Endothelial cell of umbilical vein (primary cell): ENCODE data around the gene CCDC136. TPM values are rescaled to one million over a fixed set of nuclear protein-coding genes. Genes with fewer than 3 reads are reported as not detected.

Experiments used
- BruUV-seq: library from RNA; stranded (reverse); fragments of 400-500 nt; replicated peaks from 2 replicates; lab custom pipeline; 2021; lab: Mats Ljungman, UMichigan
- CTCF ChIA-PET: fragments of 300-600, 350-600 bp; sonication (Branson Sonifier 250); formaldehyde crosslinking; loops from one replicate; lab custom pipeline; 2021; ENCODE audit warnings: antibody characterized with exemption, inconsistent platforms; lab: Charles Lee
- POLR2A ChIA-PET: fragments of 300-600, 350-600 bp; sonication (Branson Sonifier 250); formaldehyde crosslinking; loops from one replicate; lab custom pipeline; 2021; ENCODE audit warnings: antibody characterized with exemption, inconsistent platforms; lab: Charles Lee
- DNase-seq: peaks from one replicate; pipeline ENCODE4 v3.0.0-alpha.2; 2011; ENCODE audit warnings: low read depth, low spot score
- FAIRE-seq: peaks from 2 replicates; lab custom pipeline; 2011; peaks lifted over from hg19 to GRCh38; lab: Jason Lieb, UNC
- H2AFZ ChIP-seq: 2 replicates; pipeline ENCODE4 v1.6.0; 2012; ENCODE audit warnings: low read depth, low read length, control low read depth, inconsistent platforms
- H3K27ac ChIP-seq: 2 replicates; pipeline ENCODE4 v1.5.1; 2011; ENCODE audit warnings: low read depth, mild to moderate bottlenecking, control low read depth, low read length, moderate library complexity; ENCODE audit not compliant: insufficient read depth
- H3K27me3 ChIP-seq, 2 experiments: 2 replicates each; pipeline versions ENCODE4 v1.6.0 to v1.6.1; 2011; ENCODE audit warnings: low read length in 2 of 2, mixed read lengths in 1 of 2; ENCODE audit not compliant: control insufficient read depth in 2 of 2, insufficient read depth in 2 of 2
- H3K36me3 ChIP-seq, 2 experiments: 2 replicates in 1 of 2; 3 replicates in 1 of 2; pipeline ENCODE4 v1.5.1; 2011; ENCODE audit warnings: low read length in 2 of 2, mild to moderate bottlenecking in 1 of 2, moderate library complexity in 1 of 2; ENCODE audit not compliant: control insufficient read depth in 2 of 2, insufficient read depth in 2 of 2; ENCODE audit errors: extremely low read depth in 1 of 2
- H3K4me1 ChIP-seq: 3 replicates; pipeline ENCODE4 v1.5.1; 2011; ENCODE audit warnings: mild to moderate bottlenecking, low read length; ENCODE audit not compliant: control insufficient read depth, insufficient read depth; ENCODE audit errors: extremely low read depth
- H3K4me2 ChIP-seq: 2 replicates; pipeline ENCODE4 v1.6.1; 2011; ENCODE audit warnings: low read length, control low read depth, mixed read lengths; ENCODE audit not compliant: insufficient read depth
- H3K4me3 ChIP-seq, 3 experiments: fragments of 200-600 bp in 1 of 3; sonication (generic), shearing (Covaris generic) in 1 of 3; replicated peaks in 1 of 3; 2 replicates each; pipeline ENCODE4 v1.5.1; 2011 to 2016; ENCODE audit warnings: control low read depth in 3 of 3, low read length in 3 of 3, mild to moderate bottlenecking in 2 of 3, inconsistent platforms in 1 of 3, low read depth in 1 of 3, moderate library complexity in 1 of 3; ENCODE audit not compliant: insufficient read depth in 1 of 3
- H3K79me2 ChIP-seq: 2 replicates; pipeline ENCODE4 v1.6.0; 2012; ENCODE audit warnings: low read length, inconsistent platforms; ENCODE audit not compliant: control insufficient read depth, insufficient read depth
- H3K9ac ChIP-seq: replicated peaks from 2 replicates; pipeline ENCODE3; 2011; ENCODE audit warnings: low read length, control low read depth; ENCODE audit not compliant: insufficient read depth; ENCODE audit errors: extremely low read depth
- H3K9me1 ChIP-seq: replicated peaks from 3 replicates; pipeline ENCODE4 v1.6.0; 2011; ENCODE audit warnings: mild to moderate bottlenecking, low read length; ENCODE audit not compliant: control insufficient read depth, insufficient read depth; ENCODE audit errors: extremely low read depth
- H3K9me3 ChIP-seq: replicated peaks from 2 replicates; pipeline ENCODE4 v1.5.1; 2012; ENCODE audit warnings: low read length, inconsistent platforms; ENCODE audit not compliant: control insufficient read depth, insufficient read depth
- H4K20me1 ChIP-seq: replicated peaks from 2 replicates; pipeline ENCODE3; 2011; ENCODE audit warnings: mild to moderate bottlenecking, low read length; ENCODE audit not compliant: control insufficient read depth, insufficient read depth; ENCODE audit errors: extremely low read depth
- EZH2 ChIP-seq: IDR thresholded peaks from 2 replicates; pipeline ENCODE4 v1.6.1; 2012; ENCODE audit warnings: borderline replicate concordance, low read depth, mild to moderate bottlenecking, moderate library complexity, low read length, inconsistent platforms; ENCODE audit not compliant: severe bottlenecking
- POLR2A ChIP-seq: IDR thresholded peaks from 2 replicates; pipeline ENCODE4 v1.6.1; 2012; ENCODE audit warnings: low read depth, mild to moderate bottlenecking, control low read depth, low read length
- POLR2AphosphoS5 ChIP-seq: IDR thresholded peaks from 2 replicates; pipeline ENCODE4 v1.6.1; 2012; ENCODE audit warnings: low read depth, mild to moderate bottlenecking, control low read depth, low read length, moderate library complexity; ENCODE audit not compliant: insufficient read depth
- dilution Hi-C: fragments of 300-500 bp; cut with MboI; formaldehyde crosslinking; loops from one replicate; pipeline ENCODE4 v1.15.0; 2019; ENCODE audit warnings: low sequenced_read_pairs; ENCODE audit not compliant: extremely low pct_ligation_motif_present
- intact Hi-C: fragments of 100-400 bp; cut with micrococcal nuclease; formaldehyde crosslinking; loops from one replicate; pipeline ENCODE4 v1.10.0; 2022
- polyA plus RNA-seq, 4 experiments: library from polyadenylated mRNA; depleted of rRNA in 3 of 4; stranded (reverse) in 3 of 4; unstranded in 1 of 4; fragments of >200 nt; gene quantifications; 2 replicates each; pipeline versions ENCODE4 v1.2.1 to v1.2.3, GENCODE V29; 2011 to 2012; ENCODE audit warnings: missing spikeins in 1 of 4
- total RNA-seq: library from RNA; stranded (reverse); gene quantifications from 2 replicates; pipeline ENCODE4 v1.2.3, GENCODE V29; 2021

The CCDC136 gene
- total and polyA plus RNA-seq, 2 donors (not counting 3 experiments of a cell fraction or from before 2014, with no cell fraction given) = 1.8 to 3.3 TPM

GRCh38 chr7:128830231-128831177 is 38.7 kb downstream of the CCDC136 start, which contains the start of gene FLNC:
FLNC (plus strand) TSS chr7:128830406; CDS start chr7:128830638, 232 bp downstream.
- intact Hi-C loops = no loop called here
- H3K4me3 ChIP-seq = peak within 1 kb of the TSS; percentile 54 to 73 (median 69)
- H2AFZ ChIP-seq = peak within 1 kb of the TSS; percentile 64
- H3K9me3 ChIP-seq = no peaks in the 10 kb centered on the region
- dilution Hi-C loops = no loop called here
- ChIA-PET CTCF (interaction anchor here (1.2 to 4.3 kb wide), 5 partner anchors 10 to 403 kb away, joined by 3 to 48 read pairs (median 4); partner anchors contain the start of gene ATP6V1F), POLR2A (interaction anchor here (1.3 kb wide), 1 partner anchor 91 kb away, joined by 7 read pairs; the partner anchor contains the start of gene CALU)
- no peaks in the 10 kb centered on the region for H3K27me3 ChIP-seq
- TF ChIP-seq EZH2 = no peak
- peak; percentile 23 for TF ChIP-seq POLR2A
- TF ChIP-seq POLR2AphosphoS5 = peak; percentile 72
- H4K20me1 ChIP-seq = no peaks in the 10 kb centered on the region
- FAIRE-seq = peak; percentile 78
- H3K9ac ChIP-seq = peak within 1 kb of the TSS; percentile 69
- peak within 1 kb of the TSS; percentile 79 for H3K4me2 ChIP-seq
- peaks cover 0 to 6% of the 10 kb centered on the region in 2 experiments for H3K36me3 ChIP-seq
- peak within 1 kb of the TSS; percentile 49 for H3K27ac ChIP-seq
- BruUV-seq = TSS peak; percentile 98
- peaks cover 29% of the 10 kb centered on the region for H3K79me2 ChIP-seq
- peak; percentile 68 for DNase-seq
- peaks cover 42% of the 10 kb centered on the region for H3K4me1 ChIP-seq
- no peaks in the 10 kb centered on the region for H3K9me1 ChIP-seq
